ENCODE data around the gene ERMARD. TPM values are rescaled to one million over a fixed set of nuclear protein-coding genes. Genes with fewer than 3 reads are reported as not detected.

Gene ERMARD
- 35.6 TPM for total RNA-seq

GRCh38 chr6:169751242-169752073, at the start of gene ERMARD, which contains the start of gene DYNLT2:
Gene ERMARD (plus strand): TSS chr6:169751622. CDS start chr6:169751658, 36 bp downstream.
Gene DYNLT2 (minus strand): TSS chr6:169751572. CDS start chr6:169751458, 114 bp downstream.
- peak; percentile 95 for DNase-seq (ENCODE audit: low spot score)

GRCh38 chr6:169701954-169702839, 49.2 kb upstream of the ERMARD start, which contains the start of the genes C6orf120 and WDR27:
Gene C6orf120 (plus strand): TSS chr6:169702126. CDS start chr6:169702460, 334 bp downstream.
Gene WDR27 (minus strand): TSS chr6:169702029. CDS start chr6:169689005, 13,024 bp downstream.
- peak; percentile 97 for DNase-seq (ENCODE audit: low spot score)

- no peak for DNase-seq (ENCODE audit: low spot score)
Observed at GRCh38 chr6:169702840-169703246, 48.6 kb upstream of the ERMARD start.

DNA sequence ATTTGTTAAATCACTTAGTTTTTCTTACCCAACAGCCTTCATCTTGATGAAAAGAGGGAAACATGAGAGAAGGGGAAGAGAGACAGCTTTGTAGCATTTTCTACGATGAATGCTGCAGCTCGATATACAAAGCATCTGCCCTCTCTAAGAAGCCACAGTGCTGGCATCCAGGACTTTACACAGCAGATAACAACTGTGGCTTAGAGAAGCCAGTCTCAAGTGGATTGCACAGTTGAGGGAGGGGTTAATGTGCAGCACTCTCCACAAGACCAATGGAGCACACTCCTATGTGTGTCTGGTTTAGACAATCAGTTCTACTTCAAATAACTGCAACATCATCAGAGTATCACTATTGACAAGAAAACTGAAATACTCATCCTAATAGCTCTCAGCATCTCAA, 43.6 kb upstream of the ERMARD start:
- DNase-seq (ENCODE audit: low spot score) = no peak

- no peak for DNase-seq (ENCODE audit: low spot score)
Observed at GRCh38 chr6:169709293-169709692, 42.1 kb upstream of the ERMARD start.

DNA sequence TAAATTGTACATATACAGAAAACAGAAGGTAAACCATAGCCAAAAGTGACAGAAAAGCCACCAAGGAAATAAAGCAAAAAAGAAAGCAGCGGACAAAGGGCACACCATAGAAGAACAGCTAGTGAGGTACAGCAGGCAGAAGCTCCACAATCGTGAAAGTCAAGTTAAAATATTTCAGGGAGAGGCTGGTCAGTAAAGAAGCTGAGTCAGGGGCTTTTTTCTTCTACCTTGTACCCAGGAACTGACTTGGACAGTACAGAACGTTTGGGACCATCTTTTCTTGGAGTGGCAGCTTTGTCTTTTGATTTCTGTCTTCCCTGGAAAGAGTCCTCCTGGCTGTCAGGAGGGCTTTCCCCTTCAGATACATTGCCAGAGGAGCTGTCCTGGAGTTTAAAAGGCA, 41.4 kb upstream of the ERMARD start:
- no peak for DNase-seq (ENCODE audit: low spot score)

GRCh38 chr6:169714178-169714577, 37.2 kb upstream of the ERMARD start:
- no peak for DNase-seq (ENCODE audit: low spot score)

DNA sequence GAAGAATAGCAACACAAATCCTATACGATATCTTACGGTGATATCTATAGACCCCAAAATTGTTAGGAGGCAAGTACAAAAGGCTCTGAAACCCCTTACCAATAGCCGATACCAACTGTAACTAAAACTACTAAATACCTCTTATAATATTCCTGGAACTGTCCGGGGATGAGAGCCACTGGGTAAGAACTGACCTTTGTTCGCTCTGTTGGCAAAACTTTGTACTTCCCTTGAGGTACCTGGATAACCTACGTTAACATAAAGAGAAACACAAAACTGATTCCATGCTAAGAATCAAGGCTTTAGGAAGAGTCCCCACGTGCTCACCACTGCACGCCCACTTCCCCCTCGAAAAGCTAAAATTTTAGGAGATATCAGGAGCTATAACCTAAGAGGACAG, 36.8 kb upstream of the ERMARD start:
- DNase-seq (ENCODE audit: low spot score) = no peak

- no peak for DNase-seq (ENCODE audit: low spot score)
Observed at GRCh38 chr6:169719117-169719516, 32.3 kb upstream of the ERMARD start.

GRCh38 chr6:169720207-169720855, 31.1 kb upstream of the ERMARD start:
- no peak for DNase-seq (ENCODE audit: low spot score)

DNA sequence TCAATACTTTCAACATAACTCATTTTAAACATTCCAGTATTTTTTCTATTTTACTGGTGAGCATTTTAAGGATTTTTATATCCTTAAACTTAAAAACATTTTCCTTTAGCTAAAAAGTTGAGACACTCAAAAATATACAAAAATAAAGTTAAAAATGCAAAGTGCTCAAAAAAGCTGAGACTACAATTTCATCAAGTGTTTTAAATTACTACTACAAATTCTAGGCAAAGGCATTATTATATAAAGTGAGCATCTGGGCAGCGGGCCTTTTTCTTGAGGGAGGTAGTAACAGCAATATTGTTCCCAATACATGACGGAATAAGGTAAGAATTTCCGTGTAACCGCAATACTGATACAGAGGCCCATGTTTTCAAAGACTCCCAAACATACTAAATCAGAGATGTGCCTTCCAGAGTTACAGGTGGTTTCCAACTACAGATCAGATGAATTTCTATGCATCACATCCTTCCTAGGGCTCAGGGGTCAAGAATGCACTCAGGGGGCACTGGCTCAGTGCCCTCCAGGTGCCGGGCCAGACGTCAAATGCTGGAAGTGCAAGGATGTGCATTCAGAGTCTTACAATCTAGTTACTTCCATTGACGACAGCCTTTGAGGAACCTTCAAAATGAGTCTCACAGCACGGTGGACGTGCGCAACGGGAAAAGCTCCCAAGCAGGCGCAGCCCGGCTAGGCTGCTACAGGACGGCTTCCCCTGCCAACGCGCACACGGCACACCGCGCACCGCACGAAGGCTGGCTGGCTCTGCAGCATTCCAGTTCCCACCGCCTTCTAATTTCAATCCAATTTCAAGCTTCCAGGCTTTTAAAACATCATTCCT, 28.8 kb upstream of the ERMARD start:
- no peak for DNase-seq (ENCODE audit: low spot score)

- peak; percentile 73 for DNase-seq (ENCODE audit: low spot score)
Observed at GRCh38 chr6:169723200-169723909, 28.1 kb upstream of the ERMARD start.

- no peak for DNase-seq (ENCODE audit: low spot score)
Observed at GRCh38 chr6:169723991-169724493, 27.4 kb upstream of the ERMARD start.

DNA sequence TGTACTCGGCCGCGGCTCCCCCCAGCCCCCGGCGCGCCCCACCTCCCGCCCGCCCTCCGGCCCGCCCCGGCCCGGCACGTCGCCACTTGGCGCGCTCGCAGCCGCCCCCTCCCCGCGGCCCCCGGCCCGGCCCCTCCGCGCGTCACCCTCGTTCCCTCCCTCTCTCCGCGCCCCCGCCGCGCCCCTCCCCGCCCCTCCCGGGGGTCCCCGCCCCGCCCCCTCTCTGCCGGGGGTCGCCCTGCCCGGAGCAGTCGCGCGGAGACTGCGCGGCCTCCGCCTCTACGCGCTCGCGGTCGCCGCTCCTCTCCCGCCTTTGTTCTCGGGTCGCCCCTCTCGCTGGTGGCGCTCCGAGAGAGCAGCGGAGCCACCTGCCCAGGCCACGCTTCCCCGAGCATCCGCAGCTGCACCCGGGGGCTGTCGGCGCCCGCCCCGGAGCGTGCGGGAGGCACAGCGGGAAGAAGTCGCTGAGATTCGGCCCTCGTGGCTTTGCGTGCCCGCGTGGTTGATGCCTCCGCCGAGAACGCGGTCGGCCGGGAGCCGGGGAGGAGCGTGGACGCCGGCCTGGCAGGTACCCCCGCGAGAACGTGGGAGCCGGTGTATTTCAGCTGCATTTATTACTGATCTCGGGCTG, 26.8 kb upstream of the ERMARD start, which contains the start of gene PHF10:
Gene PHF10, minus strand, starts transcription at position 7 of the 631 bp plus-strand sequence. CDS start 569 bp downstream, outside the sequence.
- DNase-seq (ENCODE audit: low spot score) = peak; percentile 54

GRCh38 chr6:169725125-169726048, 26.0 kb upstream of the ERMARD start:
- peak; percentile 59 for DNase-seq (ENCODE audit: low spot score)

DNA sequence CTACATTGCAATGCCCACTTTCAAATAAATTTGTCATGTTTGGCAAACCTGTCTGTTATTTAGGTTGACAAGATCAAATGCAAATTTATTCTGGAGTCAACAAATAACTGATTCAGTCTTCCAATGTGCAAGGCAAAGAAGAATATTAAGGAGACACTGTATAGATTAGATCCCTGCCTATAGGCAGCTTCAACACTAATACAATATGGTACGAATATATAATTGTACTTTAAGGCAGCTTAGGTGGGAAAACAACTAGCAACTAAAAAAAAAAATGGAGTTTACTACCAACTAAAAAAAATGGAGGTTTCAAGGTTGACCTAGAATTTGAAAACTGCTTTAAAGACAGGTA, 25.4 kb upstream of the ERMARD start:
- no peak for DNase-seq (ENCODE audit: low spot score)

DNA sequence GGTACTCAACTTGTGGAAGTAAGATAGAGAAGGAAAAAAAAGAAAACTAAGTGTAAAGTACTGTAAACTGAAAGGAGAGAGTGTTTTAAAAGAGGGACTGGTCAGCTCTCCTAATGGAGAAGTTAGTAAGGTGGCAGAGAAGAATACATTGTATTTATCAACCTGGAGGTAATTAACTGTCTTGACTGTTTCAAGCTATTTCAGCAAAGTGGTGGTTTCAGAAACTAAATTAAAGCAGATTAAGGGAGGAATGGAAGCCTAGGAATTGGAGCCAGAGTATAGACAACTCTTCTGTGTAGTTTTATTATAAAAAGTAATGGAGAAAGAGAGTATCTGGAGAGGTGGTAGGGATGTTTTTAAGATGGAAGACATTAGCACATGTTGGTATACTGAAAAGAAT, 24.5 kb upstream of the ERMARD start:
- DNase-seq (ENCODE audit: low spot score) = no peak

DNA sequence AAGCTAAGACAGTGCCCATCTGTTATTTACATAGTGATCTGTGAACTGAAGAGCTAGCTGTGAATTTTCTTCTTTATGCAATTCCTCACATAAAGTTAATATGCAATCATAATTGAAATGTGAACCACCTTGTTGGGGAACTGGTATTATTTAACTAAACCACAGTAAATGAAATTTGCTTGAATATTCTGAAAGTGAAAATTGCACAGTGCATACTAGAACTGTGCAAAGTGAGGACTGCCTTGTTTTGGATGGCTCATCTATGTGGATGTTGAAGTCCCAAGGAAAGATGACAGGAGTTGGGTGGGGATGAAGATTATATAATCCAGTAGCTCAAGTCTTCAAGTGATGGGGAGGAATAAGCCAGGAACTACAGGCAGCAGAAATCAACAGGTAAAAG, 21.5 kb upstream of the ERMARD start:
- no peak for DNase-seq (ENCODE audit: low spot score)
